Activated CD8-positive, alpha-beta memory T cell treated with anti-CD3 and anti-CD28 coated beads, Interleukin-2, amount 50 U/mL, for 1 hour (primary cell): ENCODE data around the gene CBX8.

Source experiments
- DNase-seq: peaks from one replicate; pipeline ENCODE4 v3.0.0-alpha.2; 2020; ENCODE audit errors: extremely low read depth

Gene CBX8

DNA sequence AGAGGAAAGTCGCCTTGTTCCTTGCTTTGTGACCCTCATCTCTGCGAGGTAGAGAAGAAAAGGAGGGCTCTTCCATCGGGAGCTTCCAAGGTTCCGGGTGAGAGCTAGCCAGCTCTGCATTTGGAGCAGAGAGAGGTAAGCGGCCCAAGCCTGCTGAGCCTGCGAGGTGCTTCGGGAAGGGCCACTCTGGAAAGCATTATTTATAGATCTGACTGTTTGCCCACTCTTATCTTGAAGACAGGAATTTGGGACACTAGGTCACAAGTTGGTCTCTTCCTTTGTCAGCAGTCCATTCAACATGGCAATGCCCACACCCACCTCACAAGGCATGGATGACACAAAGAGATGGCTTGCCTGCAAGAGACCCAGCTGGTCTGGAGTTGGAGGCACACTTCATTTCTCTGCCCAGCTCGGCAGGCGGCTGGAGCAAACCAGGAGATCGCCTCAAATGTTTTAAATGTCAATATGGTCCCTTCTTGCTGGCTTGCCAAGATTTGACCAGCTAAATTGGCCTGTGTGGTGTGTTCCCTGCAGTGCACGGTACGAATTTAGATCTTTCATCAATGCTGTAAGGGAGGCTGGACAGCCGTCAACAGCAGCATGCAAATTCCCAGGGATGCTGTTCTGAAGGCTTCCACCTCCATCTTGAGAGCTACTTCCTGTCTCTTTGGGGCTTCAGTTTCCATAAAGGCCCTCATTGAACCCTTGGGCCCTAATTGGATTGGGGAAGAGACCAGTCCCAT, 22.8 kb upstream of the CBX8 start:
- DNase-seq = no peak

DNA sequence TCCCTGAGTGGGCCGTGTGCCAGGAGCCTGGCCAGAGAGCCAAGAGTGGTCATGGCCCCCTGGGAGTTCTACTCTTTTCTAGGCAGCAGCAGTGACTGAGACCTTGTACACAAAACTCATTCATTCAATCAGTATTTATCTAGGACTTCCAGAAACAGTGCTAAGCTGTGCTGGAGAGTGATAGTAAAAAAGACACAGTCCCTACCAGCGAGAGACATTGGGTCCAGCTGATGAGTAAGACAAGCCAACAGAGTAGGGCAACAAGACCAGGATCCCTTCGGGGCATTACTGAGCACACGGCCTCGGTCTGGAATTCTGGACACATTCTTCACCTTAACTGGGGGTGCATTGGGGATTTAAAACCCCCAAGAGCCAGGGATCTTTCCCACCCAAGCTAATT, 22.2 kb upstream of the CBX8 start:
- DNase-seq = no peak

DNA sequence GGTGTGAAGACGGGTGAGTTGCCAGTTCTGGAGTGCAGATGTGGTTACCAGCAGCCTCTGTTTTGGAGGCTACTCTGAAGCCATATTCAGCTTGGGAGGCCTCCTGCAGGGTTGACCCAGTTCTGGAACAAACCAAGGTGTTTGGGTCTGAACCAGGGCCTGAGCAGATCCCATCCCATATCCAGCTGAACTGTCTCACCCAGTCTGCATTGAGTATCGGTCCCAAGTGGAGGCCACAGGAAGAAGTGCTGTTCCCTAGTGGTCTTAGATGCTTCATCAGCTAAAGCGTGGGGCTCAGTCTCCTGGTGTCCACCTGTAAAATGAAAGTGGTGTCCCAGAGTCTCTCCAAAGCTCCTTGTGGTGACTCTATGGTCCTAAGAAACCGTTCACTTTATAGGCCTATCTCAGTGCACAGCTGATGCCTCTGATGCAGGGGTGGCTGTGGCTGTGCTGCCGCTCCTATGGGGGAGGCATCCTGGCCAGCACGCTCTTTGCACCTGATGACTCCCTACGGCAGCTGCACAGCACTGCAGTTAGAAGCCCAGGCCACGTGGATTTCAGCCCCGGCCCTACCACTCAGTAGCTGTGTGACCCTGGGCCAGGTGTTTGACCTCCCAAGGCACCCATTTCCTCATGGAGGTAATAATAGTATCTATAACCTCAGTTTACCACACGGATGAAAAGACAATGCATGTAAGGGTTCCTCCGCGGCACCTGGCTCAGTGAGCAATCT, 21.3 kb upstream of the CBX8 start:
- DNase-seq = no peak

DNA sequence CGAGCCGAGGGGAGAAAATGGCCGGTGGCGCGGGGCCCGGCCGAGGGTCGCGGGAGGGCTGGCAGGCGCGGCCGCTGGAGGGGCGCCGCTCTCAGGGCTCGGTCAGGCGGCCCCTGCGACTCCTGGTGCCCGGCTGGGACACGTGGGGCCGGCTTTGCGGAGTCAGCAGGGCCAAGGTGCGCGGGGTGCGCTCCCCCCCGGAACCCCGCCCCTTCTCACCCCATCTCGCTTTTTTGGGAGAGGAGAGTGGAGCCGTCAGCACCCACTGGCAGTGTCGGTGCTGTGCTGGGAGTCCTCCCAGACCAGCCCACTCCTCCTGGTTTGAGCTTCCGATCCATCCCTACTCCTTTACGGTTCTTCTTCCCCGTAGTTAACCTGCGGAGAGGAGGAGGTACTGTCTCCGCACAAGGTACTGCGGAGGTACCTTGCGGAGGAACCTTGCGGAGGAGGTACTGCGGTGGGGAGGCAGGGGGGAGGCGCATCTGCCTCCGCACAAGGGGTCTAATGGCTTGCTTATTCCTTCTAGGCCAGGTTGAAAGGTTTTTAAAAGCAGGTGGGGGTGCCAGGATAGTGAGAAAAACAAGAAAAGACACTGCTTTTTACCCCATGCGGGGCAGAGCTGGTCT, 19.1 kb upstream of the CBX8 start:
- no peak for DNase-seq

DNA sequence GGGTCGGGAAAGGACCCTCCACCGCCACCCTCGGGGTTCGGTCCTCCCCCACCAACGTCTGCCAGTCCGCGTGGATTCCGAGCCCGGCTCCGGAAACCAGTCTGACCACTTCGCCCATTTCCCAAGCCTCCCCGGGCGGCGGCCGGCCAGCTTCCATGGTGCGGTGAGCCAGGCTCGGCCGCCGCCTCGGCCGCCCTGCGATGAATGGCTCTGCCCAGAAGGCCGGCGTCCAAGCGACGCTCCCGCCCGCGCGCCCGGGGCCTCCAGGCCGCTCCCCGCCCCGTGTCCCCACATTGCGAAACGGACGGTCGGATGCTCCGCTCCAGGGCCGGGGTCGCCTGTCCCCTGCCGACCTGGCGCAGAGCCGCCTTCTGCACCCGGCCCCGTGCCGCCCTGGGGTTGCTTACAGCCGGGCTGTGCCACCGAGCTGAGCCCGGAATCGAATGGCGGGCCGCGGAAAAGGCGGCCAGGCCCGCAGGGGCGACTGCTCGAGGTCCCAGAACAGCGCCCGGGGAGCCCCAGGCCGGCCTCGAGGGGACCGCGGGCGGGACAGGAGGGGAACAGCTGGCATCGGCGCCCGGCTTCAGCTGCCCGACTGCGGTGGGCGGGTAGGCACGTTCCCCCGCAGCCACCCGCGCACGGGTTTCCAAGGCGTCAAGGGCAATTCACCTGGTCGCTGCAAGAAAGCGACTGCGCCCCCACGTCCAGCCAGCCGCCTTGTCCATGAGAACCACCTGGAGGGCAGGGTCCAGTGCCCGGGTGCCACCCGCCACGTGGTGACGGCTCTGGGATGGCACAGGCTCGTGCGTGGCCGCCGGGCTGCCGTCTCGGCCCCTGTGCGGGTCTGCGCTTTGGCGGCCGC, 18.3 kb upstream of the CBX8 start:
- no peak for DNase-seq

DNA sequence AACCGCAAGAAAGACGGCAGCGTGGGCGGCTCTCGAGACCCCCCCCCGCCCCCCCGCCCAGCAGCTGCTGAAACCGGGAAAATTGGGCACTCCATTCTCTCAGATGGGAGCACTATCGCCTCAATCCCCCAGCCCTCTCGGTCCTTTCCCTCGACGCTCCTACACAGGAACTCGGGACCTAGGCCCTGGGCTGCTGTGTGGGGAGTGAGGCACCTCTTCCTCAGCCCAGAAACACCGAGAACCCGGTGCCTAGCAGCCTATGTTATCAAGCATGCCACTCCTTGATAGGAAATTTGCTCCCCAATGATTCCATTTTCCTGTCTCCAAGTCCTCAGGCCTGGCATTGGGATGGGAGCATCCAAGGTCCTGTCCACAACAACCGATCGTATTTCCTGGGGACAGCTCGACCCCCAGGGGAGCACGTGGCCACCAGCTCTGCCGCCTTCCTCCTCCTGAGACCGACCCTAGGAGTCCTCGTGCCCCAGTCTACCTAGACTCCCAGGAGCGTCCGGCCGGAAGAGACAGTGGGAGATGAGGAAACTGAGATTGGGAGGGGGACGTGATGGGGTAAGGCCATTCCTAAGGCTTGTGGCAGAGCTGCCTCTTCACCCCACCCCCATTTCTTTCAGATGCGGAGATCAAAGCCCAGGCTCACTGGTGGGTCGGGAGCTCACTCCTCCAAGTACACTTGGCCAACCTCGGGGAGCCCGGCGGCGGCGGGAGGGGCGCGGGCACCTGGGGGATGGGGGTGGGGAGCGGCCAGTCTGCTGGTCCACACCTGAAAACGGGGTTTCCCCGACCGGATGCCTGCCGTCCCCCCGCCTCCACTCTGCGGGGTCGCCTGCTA, 17.5 kb upstream of the CBX8 start:
- DNase-seq = no peak

DNA sequence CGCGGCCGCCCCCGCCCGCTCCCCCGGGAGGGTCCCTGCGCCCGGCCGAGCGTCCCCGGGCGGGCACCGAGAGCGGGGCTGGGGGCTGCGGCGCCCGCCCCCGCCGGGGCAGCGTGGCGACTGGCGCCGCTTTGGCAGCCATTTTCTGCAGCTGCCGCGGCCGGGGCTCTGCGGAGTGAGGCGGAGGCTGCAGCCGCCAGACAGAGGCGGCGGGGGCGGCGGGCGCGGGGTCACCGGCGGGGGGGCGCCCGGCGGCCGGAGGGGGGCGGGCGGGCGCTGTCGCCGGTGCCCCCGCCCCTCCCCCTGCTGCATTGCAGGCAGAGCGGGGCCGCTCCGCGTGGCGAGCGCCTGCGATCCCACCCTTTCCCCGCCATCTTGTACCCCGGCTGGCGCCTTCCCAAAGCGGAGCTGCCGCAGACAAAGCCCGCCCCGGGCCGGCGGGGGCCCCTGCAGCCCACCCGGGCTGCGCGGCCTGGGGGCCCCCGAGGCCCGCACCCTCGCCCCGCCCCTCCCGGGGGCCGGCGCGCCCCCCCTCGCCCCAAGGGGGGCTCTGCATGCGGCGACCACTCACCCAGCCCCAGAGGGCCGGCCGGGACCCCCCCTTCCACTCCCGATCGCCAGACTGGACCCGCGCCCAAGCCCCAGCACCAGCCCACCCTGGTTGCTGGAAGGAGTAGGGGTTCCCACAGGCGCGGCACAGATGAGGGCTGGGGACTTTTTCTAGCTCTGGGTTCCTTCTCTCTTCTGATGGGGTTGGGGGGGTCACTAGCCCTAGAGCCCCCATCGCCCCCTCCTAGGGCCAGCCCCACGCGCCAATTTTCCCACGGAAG, 16.6 kb upstream of the CBX8 start:
- no peak for DNase-seq

DNA sequence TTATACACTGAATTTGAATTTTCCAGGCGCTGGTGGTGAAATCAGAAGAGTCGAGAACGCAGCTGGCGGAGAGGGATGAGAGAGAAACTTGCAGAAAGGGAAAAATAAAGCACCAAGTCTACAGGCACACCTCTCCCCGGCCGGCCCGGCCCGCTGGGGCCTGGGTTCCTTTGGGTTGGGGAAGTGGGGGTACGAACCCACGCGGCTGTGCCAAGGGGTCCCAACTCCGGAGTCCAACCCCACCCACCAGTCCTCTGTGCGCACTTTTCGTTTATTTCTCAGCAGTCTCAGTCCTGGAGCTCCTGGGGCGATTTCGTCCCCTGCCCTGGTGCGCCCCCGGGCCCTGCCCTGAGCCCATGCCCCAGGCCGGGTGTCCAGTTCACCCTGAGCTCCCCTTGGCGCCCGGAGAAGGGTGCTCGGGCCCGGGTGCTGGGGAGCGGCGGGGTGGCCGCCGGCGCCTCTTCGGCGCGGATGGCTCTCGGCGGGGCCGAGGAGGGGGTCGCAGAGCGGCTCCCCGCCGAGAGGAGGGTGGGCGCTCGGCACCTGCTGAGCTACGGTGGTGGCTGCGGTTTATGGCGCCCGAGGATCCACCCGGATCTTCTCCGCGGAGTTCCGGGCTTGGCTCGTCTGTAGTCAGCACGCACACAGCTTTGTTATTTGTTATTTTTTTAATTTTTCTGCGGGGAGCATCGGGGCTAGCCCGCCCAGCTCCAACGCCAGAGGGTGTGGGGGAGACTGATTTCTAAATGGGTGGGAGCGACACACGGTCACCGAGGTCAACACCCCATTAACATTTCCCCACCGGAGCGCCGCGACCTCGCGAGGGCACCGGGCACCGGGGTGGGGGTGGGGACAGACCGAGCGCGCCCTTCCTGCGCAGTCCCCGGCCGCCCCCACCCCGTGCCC, 15.7 kb upstream of the CBX8 start:
- DNase-seq = no peak

DNA sequence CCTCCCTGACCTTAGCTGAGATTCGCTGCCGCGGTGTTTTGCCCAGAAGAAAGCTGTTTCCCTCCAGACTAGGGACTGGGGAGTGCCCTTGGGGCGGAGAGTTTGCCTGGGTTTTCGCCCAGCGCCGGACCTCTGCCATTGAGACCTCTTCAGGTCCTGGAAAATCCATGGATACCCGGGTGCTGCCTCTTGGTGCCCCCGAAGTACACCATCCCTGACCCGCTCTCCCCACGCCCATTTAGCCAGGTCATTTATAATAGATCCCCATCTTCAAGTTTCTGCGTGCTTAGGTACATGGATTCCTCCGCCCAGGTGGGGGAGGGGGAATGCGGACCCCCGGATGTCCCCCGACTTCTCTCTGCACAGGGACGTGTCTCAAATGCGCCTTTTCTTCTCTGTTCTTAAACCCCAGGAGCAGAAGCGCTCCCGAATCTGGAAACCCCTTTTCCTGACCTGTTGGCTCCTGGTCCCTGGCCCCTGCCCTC, 15.0 kb upstream of the CBX8 start:
- no peak for DNase-seq

DNA sequence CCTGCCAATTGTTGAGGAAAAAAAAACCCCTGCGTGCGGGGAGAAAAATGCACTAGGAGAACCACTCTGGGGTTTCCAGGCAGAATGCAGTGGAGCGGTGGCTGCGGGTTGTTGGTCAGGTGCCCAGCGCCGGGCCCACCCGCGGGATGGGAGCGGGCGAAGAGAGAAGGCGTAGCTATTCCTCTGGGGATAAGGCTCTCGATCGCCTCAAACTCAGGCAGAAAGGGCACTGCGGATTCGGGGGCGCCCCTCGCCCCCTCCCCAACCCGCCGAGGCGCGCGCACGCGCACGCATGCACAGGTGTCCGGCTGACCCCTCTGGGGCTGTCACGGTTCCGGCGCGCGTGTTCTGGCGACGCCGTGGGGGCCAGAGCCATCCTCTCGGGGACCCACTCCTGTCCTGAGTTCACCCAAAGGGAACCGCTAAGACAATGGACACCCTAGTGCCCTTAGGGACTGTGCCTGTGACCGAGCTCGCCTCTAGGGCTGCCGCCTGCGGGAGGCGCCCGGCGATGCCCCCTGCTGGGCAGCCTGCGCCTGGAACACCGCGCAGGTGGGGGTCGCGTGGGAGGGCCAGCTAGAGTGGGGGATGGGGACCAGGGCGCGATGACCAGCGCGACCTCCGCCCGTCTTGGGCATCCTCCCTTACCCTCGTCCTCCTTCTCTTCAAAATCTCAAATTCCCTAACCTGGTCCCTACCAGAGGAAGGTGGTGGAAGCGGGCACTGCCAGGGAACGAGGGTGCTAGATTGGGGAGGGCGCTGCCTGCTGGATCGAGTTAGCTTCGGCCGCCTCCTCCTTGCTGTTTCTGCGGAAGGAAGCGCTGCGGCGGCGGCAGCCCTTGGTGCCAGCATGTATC, 14.4 kb upstream of the CBX8 start:
- no peak for DNase-seq

DNA sequence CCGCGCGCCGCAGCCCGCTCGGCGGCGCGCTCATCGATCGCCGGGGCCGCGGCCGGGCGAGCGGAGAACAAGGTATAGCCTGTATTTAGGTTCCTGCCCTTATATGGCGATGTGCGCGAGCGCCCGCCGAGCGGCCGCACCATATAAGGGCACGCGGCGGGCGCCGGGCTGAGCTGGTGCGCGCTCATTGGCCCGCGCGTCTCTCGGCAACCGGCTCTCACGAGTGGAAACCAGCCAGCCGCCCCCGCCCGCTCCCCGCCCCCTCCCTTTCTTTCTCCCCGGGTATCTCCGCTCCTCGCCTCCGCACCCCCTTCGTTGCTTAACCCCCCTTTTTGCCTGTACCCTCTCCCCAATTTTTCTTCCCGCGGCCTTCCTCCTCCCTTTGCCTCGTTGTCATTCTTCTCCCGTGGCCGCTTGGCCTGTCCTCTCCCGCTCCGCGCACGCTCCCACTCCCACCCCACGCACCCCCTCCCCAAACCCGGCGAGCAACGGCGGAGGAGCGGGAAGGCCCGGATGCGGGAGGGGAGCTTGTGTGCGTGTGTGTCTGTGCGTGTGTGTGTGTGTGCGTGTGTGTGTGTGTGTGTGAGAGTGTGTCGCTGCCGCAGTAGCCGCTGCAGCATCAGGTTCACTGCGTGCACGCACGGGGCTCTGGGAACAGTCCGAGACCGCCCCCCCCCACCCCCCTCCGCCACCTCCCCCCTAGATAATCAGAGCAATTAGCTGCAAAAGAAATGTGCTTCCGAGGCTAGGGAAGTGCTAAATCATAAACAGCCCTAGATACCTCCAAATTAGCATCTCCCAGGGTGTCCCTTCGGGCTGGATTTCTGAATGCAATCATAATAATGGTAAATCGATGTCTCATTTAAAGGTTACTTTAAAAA, 13.5 kb upstream of the CBX8 start:
- peak; percentile 37 for DNase-seq

DNA sequence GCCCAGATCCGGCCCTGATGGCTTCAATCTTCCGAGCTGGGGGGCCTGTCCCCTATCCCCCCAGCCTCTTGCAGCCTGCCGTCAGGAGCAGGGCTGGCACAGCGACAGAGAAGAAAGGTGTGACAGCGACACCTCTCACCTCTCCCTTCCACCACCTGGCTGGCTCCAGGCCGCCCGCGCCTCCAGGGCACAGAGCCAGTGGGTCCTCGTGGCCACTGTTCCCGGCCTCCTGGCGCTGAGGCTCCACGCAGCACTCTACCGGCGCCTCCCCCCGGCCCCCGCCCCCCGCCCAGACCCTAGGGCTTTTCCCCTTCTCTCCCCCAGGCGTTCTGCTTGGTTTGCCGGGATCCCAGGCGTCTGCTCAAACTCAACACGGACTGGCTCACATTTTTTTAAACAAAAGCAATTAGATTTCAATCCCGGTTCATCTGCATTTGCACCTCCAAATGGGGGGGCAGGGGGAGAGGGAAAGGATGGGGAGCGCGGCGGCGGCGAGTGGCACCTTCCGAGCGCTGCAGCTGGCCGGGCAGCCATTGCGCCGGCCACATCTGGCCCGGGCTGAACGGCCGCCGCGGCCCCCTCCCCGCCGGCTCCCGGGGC, 12.8 kb upstream of the CBX8 start:
- no peak for DNase-seq

DNA sequence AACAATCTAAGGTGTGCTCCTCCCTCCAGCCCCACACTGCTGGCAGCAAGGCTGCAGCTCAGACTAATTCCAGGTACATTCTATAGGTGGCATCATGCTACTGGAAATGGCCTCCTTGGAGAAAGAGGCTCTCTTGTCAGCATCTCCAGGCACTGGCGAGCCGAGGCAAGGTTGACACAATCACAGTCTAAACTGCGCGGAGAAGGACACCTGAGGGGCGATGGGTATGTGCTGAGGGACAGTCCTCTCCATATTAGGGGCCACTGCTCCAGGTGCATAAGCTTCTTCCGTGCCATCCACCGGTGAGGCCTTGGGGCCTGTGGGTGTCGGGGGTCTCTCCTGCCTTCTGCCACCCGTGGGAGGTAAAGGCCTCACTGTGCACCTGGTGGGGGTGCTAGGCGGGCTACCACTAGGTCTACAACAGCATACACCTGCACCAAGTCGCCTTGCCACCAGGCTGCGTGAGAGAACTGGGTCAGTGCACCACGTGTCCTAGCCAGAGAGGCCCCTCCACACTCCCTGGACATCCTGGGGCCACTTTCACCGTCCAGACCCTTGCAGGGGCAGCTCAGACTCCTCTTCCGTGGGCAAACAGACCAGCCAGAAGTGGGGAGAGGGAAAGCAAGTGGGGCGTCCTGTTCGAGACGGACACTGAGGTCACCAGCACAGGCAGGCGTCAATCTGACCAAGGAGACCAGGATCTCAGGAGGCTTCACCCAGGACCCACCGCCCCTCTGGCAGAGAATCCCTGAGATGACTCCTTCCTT, 12.1 kb upstream of the CBX8 start:
- DNase-seq = no peak

DNA sequence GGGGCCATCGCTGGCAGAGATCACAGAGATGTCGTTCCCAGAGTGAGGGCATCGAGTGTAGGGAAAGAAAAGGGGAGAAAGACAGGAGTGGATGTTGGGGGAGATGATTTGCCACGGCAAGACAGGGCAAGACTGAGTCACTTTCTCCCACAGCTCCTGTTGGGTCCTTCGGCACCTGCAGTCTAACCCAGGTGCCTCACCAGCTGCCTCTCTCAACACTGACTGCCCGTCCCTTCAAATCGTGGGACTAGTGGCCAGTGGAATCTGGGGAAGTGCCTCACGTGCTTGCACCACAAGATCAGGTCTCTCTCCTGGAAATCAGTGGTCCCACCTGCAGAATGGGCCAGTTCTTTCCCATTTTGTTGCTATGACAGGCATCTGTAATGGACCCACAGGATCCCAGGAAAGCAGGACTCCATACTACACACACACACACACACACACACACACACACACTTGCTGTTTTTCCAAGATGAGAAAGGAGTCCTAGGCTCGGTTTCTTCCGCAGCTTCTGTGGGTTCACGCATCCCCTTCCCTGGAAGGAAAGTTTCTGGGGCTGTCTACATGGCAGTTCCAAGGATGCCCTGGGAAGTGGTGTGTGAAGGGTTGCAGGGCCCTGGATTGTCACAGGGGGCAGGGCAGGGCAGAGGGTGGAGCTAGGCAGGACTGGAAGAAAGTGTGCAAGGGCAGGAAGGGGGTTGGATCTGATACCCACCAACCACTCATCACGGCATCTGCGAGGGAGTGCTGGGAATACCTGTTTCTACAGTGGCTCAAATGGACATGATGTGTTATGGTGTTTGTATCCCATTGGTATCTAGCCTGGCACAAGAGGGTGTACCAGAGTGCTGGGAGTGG, 10.2 kb upstream of the CBX8 start:
- DNase-seq = no peak

DNA sequence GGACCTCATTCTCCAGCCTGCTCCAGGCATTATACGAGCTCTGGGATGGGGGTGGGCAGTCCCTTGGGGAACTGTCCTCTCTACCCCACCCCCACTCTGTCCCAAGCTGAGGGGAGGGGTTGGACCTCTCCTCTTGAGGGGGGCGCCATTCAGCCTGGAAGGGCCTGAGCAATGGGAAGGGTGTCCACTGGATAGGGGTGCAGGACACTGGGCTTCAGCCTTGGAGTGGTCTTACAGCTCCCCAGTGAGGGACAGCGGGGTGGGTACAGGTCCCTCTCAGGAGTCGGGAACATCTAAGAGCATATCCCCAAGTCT, 9.5 kb upstream of the CBX8 start:
- no peak for DNase-seq
